Left colon (tissue), 2 donors: ENCODE results near the gene SRGAP3. TPM values are rescaled to one million over a fixed set of nuclear protein-coding genes. Genes with fewer than 3 reads are reported as not detected.

Experiments
- ATAC-seq: fragments of 200-7000 bp; cut with Tn5 transposase; one replicate; pipeline ENCODE4 v1.9.1; 2020; ENCODE audit warnings: mild to moderate bottlenecking, moderate library complexity
- DNase-seq, 2 donors: peaks; one replicate each; pipeline ENCODE4 v3.0.0-alpha.2; 2020
- intact Hi-C, 2 donors: fragments of 100-400 bp; cut with DNase I in 1 of 2; cut with micrococcal nuclease in 1 of 2; formaldehyde crosslinking; loops; one replicate each; pipeline versions ENCODE4 v1.11.2 to v1.14.0; 2022; cut with DNase I, micrococcal nuclease
- total RNA-seq, 2 donors: library from RNA; stranded (reverse); fragmentation: NEBNext Ultra II Directional; extraction: Animal tissue kit (Norgen Biotek cat#: 25700); gene quantifications; one replicate each; pipeline ENCODE4 v1.2.1, GENCODE V29; 2021
- donor health status: DM: no; HTN: no; CAD: no.
- donor health status: DM: yes; HTN: yes; CAD: no.

The SRGAP3 gene
- total RNA-seq, 2 donors from 2014 or later = 7.9 to 8.0 TPM

- intact Hi-C loops = no loop called here
- DNase-seq (no peak), ATAC-seq (no peak)
These were observed 169.3 kb downstream of the SRGAP3 start for GRCh38 chr3:9080163-9080562.

GRCh38 chr3:9079676-9080075 lies 169.8 kb downstream of the SRGAP3 start:
- DNase-seq (no peak), ATAC-seq (no peak)
- intact Hi-C loops = no loop called here

DNA sequence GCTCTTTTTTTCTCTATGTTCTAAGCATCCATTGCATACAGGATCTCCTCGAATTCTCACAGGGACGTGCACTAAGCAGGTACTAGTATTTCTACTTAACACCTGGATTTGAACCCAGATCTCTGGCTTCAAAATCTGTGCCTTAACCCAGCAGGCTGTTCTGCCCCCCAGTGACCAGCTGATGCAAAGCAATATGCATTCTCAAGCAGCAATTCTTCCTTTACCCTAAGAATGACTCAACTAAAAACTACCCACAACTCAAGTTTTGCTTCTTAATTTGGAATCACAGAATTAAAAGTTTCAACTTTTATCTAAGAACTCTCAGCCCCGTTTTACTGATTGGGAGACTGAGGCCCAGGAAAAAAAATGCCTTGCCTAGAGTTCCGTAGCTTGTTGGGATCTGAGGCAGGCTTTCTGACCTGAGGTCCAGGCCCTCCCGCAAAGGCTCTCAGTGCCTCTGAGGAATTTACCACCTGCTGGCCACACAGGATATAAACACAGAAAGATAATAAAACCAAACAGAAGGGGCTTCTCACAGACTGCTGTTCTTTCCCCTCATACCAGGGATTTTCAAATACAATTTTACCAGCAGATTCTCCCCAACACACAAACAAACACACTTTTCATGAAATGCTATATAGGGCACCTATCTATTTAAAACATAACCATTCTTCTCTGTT lies 170.7 kb downstream of the SRGAP3 start:
- ATAC-seq (no peak), DNase-seq (no peak)
- intact Hi-C loops = no loop called here

DNA sequence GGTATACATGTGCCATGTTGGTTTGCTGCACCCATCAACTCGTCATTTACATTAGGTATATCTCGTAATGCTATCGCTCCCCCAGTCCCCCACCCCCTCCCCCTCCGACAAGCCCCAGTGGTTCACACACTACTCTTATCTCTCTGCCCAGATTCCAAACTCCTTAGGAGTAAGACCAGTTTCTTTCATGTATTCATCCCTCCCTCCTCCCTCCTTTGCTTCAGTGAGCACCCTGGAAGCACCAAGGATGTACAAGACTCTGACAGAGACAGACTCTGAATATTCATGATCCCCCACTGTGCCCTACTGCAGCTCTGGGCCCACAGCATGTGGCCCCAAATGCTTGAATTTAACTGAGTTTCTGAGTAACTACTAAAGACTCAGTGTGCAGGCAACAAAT lies 172.4 kb downstream of the SRGAP3 start:
- ATAC-seq = no peak

GRCh38 chr3:9075762-9076161 lies 173.7 kb downstream of the SRGAP3 start:
- intact Hi-C loops = no loop called here
- DNase-seq (no peak), ATAC-seq (no peak)

More for the DNA sequence above, 172.4 kb downstream of the SRGAP3 start:
- no peak for DNase-seq
- intact Hi-C loops = no loop called here

DNA sequence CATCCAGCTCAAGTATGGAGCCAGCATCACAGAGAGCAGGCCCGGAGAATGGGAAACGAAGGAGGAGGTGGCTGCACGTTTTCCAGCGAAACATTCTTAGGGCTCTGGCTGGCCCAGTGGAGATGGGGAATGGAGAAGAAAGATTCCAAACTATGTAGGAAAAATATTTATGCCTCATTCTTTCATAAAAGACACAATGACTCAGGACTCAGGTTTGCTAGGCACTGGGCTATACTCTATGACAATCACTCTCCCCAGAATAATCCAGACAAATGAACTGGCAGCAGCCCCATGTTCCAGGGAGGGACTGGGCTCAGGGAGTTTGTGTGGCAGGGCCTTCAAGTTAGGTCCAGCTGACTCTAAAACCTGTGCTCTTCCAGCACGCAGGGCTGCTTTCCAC lies 175.4 kb downstream of the SRGAP3 start:
- ATAC-seq (no peak), DNase-seq (no peak)
- intact Hi-C loops = no loop called here

- DNase-seq = no peak
- intact Hi-C loops = no loop called here
- ATAC-seq = no peak
These were observed 176.8 kb downstream of the SRGAP3 start for GRCh38 chr3:9072667-9073009.

DNA sequence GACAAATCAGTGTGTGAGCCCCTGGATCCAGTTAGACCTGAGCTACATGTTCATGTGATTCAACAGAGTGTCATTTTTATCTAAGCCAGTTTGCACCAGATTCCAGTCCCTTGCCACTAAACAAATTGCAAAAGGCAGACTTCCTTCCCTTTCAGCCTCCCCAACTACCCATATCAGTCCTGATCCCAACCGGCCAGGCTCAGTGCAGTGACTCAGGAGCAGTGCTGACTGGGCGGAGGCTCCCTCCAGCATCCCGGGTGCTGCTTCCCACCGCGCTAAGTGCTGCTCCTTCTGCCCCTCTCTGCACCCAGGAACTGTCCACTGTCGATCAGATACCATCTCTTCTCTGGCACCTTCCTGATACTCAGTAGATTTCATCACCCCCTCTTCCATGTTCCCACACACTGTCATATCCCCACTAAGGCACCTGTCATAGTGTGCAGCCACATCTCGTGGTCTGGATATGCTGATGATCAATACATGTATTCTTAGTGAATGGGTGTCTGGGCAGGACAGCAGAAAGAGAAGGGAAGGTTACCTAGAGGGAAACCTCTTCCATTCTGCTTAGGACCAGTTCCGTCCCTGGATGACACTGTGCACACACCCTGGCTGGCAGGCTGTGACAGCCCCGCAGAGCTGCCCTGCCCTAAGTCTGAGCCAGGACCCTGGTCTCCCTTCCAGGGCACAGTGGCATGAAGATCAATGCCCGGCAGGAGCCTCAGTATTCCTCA lies 177.3 kb downstream of the SRGAP3 start:
- intact Hi-C loops = no loop called here
- no peak for DNase-seq
- ATAC-seq = no peak

DNA sequence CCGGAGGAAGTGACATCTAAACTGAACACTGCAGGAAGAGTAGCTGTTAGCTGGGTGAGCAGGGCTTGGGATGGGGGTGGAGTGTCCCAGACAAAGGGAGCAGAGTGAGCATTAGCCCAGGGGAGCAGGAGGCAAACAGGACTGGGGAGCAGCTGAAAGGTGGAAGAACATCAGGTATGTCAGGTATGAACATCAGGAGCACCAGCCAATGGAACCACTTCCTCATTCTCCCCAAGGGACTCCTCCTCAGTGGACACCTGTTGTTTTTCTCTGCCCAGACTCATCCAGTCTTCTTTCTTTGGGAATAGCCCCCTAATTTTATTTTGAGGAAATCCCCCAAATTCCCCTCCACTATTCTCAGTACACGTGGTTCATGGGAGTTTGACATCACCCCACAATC lies 178.5 kb downstream of the SRGAP3 start:
- DNase-seq = no peak
- ATAC-seq = no peak
- intact Hi-C loops = no loop called here

- DNase-seq (no peak), ATAC-seq (no peak)
- intact Hi-C loops = loop anchor here in 1 of 2 donors (5.0 kb wide), 2 partner anchors 83 to 98 kb away; no protein-coding TSS in a partner anchor
These were observed 179.5 kb downstream of the SRGAP3 start for GRCh38 chr3:9069971-9070370.

DNA sequence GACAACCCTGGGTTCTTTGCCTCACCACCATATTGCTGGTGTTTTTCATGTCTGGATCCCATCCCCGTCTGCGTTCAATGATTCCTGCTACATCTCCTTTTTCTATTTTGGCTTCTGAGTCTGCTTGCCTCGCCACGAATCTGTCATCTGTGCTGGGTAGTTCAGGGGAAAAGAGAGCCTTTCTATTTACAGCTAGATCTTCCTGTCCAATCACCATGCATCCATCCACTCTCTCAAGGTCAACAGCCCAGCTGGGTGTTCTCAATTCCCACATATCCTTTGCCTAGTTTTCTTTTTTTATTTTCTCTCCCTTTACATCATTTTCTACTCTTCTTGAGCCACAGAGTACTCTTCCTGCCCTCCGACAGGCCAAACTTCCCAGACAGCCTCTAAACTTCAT lies 181.4 kb downstream of the SRGAP3 start:
- intact Hi-C loops = loop anchor here in 1 of 2 donors (5.0 kb wide), 2 partner anchors 81 to 96 kb away; no protein-coding TSS in a partner anchor
- no peak for ATAC-seq
- no peak for DNase-seq

DNA sequence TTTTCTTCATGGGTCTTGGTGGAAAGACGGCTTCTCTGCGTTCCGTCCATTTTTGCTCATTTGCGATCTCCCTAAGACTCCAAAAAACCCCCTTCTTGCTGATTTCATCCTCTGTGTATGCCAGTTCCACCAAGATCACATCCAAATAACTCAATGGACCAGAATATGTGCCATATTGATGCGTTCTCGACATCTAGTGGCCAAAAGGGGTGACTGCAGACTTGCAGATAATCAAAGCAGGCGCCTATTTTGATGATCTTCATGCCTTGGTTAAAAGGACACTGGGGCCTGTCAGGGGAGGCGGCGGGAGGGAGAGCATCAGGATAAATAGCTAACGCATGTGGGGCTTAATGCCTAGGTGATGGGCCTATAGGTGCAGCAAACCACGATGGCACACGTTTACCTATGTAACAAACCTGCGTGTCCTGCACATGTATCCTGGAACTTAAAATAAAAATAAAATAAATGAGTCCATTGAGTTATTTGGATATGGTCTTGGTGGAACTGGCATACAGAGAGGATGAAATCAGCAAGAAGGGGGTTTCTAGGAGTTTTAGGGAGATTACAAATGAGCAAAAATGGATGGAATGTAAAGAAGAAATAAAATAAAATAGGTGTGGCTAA lies 182.0 kb downstream of the SRGAP3 start:
- intact Hi-C loops = loop anchor here in 1 of 2 donors (5.0 kb wide), 2 partner anchors 80 to 95 kb away; no protein-coding TSS in a partner anchor
- DNase-seq = peak in 1 of 2 donors; percentile 45
- peak; percentile 82 for ATAC-seq

- intact Hi-C loops = loop anchor here in 1 of 2 donors (5.0 kb wide), 2 partner anchors 79 to 94 kb away; no protein-coding TSS in a partner anchor
- DNase-seq = no peak
- ATAC-seq = no peak
These were observed 182.7 kb downstream of the SRGAP3 start for GRCh38 chr3:9066775-9067174.

GRCh38 chr3:9066141-9066540 lies 183.3 kb downstream of the SRGAP3 start:
- intact Hi-C loops = loop anchor here in 1 of 2 donors (5.0 kb wide), 2 partner anchors 79 to 94 kb away; no protein-coding TSS in a partner anchor
- ATAC-seq (no peak), DNase-seq (no peak)

DNA sequence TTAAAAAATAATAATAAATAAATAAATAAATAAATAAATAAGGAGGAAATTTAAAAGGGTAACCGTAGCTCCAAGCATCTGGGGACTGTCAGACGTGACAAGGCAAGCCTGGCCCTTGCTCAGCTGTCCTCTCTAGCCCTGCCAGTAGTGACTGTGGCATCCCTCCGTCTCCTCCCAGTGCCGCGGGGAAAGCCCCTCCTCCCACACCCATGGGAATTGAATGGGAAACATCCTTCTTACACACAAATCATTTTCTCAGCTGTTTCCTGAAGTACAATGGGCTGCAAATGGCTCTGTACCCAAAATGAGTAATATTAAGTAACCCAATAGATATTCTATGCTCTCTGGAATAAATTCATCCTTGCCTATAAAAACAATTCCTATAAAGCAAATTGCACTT lies 184.6 kb downstream of the SRGAP3 start:
- no peak for DNase-seq
- intact Hi-C loops = loop anchor here in 1 of 2 donors (5.0 kb wide), 2 partner anchors 78 to 93 kb away; no protein-coding TSS in a partner anchor

DNA sequence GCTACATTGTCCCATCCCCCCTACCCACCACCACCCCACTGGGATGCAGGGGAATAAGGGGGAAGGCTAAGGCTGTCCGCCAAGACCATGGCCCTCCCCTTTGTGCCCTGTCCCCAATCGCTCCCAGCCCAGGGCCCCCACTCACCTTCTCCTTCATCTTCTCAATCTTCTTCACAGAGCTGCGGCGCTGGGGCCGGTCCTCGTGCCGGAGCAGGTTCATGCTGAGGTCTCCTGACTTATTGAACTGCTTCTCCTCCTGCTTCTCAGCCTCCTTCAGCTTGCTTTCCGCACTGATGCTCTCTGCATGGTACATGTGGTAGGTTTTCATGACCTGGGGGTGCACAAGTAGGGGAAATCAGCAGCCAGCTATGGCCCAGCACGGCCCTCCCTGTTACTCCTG lies 185.2 kb downstream of the SRGAP3 start:
- intact Hi-C loops = no loop called here
- ATAC-seq = no peak
- no peak for DNase-seq

More for the DNA sequence above, 184.6 kb downstream of the SRGAP3 start:
- ATAC-seq = no peak

DNA sequence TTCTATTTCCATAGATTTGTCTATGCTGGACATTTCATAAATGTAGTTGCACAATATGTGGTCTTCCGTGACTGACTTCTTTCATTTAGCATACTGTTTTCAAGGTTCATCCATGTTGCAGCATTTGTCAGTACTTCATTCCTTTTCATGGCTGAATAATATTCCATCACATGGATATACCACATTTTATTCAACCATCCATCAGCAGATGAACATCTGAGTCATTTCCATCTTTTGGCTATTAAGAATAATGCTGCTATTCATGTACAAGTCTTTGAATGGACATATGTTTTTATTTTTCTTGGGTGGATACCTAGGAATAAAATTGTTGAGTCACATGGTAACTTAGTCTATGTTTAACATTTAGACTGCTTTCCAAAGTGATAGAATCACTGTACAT lies 186.9 kb downstream of the SRGAP3 start:
- intact Hi-C loops = no loop called here

GRCh38 chr3:9061634-9062033 lies 187.8 kb downstream of the SRGAP3 start:
- intact Hi-C loops = no loop called here
- DNase-seq = no peak
- ATAC-seq = no peak

More for the DNA sequence above, 186.9 kb downstream of the SRGAP3 start:
- DNase-seq (no peak), ATAC-seq (no peak)

DNA sequence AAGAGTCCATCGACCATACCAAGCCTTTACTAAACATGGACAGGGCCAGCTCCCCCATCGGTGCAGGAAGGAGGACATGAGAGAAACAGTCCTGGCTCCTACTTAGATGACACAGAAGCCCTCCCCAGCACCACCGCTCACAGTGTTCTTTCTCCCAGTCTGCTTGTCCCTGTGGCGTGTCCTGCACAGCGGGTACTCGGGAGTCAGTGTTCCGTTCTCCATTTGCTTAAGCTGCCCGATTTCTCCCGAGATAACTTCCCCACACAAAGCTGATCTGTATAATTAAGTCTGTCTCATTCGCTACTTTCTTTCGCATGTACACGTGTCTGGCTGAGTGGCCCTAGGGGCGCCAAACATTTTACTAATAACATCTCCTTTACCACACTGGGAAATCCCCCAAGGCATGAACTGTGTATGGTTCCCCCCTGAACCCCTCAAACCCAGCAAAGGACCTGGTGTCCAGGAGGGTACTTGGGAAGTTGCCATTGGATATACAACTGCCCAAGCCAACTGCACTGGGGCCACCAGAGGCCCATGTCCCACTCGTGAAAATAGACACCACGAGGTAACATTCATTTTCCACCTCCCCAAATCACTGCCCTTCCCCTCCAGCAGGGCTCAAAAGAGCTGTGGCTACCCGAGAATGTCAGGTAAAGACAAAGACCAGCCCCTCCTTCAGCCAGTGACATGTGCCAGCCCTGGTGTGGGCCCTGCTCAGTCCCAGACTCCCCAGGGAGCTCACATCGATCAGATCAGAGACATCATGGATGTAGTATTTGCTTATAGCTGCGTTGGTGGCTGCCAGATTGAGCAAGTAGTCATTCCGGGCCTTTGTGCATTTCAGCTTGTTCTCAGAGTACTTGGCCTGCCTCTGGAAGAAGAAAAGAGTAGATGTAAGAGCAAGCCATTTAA lies 189.7 kb downstream of the SRGAP3 start:
- intact Hi-C loops = no loop called here
- DNase-seq = no peak
- ATAC-seq = no peak
